Hepatocyte (in vitro differentiated cells): ENCODE results near the gene IL2RA. TPM values are rescaled to one million over a fixed set of nuclear protein-coding genes. Genes with fewer than 3 reads are reported as not detected.
A peak's percentile ranks its signal among the peaks of the same experiment; 100 is the strongest.

Source experiments
- DNase-seq: peaks from one replicate; pipeline ENCODE4 v3.0.0-alpha.2; 2016; ENCODE audit warnings: low spot score
- H2AFZ ChIP-seq: fragments of 200-600 bp; sonication (generic); 2 replicates; pipeline ENCODE4 v1.6.0; 2016; ENCODE audit warnings: antibody characterized with exemption, mild to moderate bottlenecking
- H3K27ac ChIP-seq: fragments of 200-600 bp; sonication (generic); 2 replicates; pipeline ENCODE4 v1.5.1; 2016; ENCODE audit warnings: mild to moderate bottlenecking
- H3K27me3 ChIP-seq: fragments of 200-600 bp; sonication (generic); 2 replicates; pipeline ENCODE4 v1.6.1; 2016
- H3K36me3 ChIP-seq: fragments of 200-600 bp; sonication (generic); replicated peaks from 2 replicates; pipeline ENCODE4 v1.5.1; 2016; ENCODE audit warnings: low read depth; ENCODE audit not compliant: insufficient read depth
- H3K4me1 ChIP-seq: fragments of 200-600 bp; sonication (generic); 2 replicates; pipeline ENCODE4 v1.5.1; 2016; ENCODE audit warnings: mild to moderate bottlenecking, moderate library complexity; ENCODE audit not compliant: insufficient read depth
- H3K4me2 ChIP-seq: fragments of 200-600 bp; sonication (generic); 2 replicates; pipeline ENCODE4 v1.6.0; 2016
- H3K4me3 ChIP-seq: fragments of 200-600 bp; sonication (generic); 2 replicates; pipeline ENCODE4 v1.5.1; 2016; ENCODE audit warnings: mild to moderate bottlenecking
- H3K79me2 ChIP-seq: fragments of 200-600 bp; sonication (generic); 2 replicates; pipeline ENCODE4 v1.6.0; 2017; ENCODE audit warnings: mild to moderate bottlenecking
- H3K9me2 ChIP-seq: fragments of 200-600 bp; sonication (generic); replicated peaks from 2 replicates; pipeline ENCODE4 v1.6.0; 2017; ENCODE audit warnings: mild to moderate bottlenecking; ENCODE audit not compliant: insufficient read depth
- H3K9me3 ChIP-seq: fragments of 200-600 bp; sonication (generic); 2 replicates; pipeline ENCODE4 v1.5.1; 2016; ENCODE audit warnings: low read depth, mild to moderate bottlenecking
- H4K20me1 ChIP-seq: fragments of 200-600 bp; sonication (generic); 2 replicates; pipeline ENCODE4 v1.6.0; 2016; ENCODE audit warnings: mild to moderate bottlenecking; ENCODE audit not compliant: insufficient read depth, poor library complexity, severe bottlenecking
- CTCF ChIP-seq: fragments of 200-600 bp; sonication (generic); IDR thresholded peaks from 2 replicates; pipeline ENCODE4 v1.5.1; 2016; ENCODE audit warnings: antibody characterized with exemption, mild to moderate bottlenecking; ENCODE audit not compliant: poor library complexity
- EZH2 ChIP-seq: fragments of 200-600 bp; sonication (generic); IDR thresholded peaks from 2 replicates; pipeline ENCODE4 v1.6.1; 2016; ENCODE audit warnings: antibody characterized with exemption, mild to moderate bottlenecking, borderline replicate concordance
- EZH2phosphoT487 ChIP-seq: fragments of 200-600 bp; sonication (generic); IDR thresholded peaks from one replicate; pipeline ENCODE4 v1.6.1; 2018; ENCODE audit warnings: antibody characterized with exemption, mild to moderate bottlenecking, low read depth, moderate library complexity; ENCODE audit not compliant: unreplicated experiment, severe bottlenecking
- WGBS: methylation state at CpG from one replicate; pipeline ENCODE4 v1.1.6; 2016; ENCODE audit warnings: low lambda C conversion rate; ENCODE audit errors: missing lambda C conversion rate; 5-methylcytosine and 5-hydroxymethylcytosine counted together
- polyA plus RNA-seq: library from polyadenylated mRNA; unstranded; fragments of >200 nt; fragmentation: Nextera tagmentation; extraction: Ambion mirVana; gene quantifications from 2 replicates; pipeline ENCODE4 v1.2.1, GENCODE V29; 2016
- total RNA-seq: library from RNA; depleted of rRNA; stranded (reverse); fragments of >200 nt; gene quantifications from 2 replicates; pipeline ENCODE4 v1.2.3, GENCODE V29; 2014

Gene IL2RA
- total and polyA plus RNA-seq, 2 experiments from 2014 or later, result not detected

GRCh38 chr10:6052247-6053221, 9.6 kb downstream of the IL2RA start:
- WGBS, result 91% methylated on average over 17 of the region's 17 CpGs
- no peaks in the 10 kb centered on the region for H3K4me1 ChIP-seq
- no peaks in the 10 kb centered on the region for H3K79me2 ChIP-seq
- no peaks in the 10 kb centered on the region for H3K9me3 ChIP-seq
- H3K27me3 ChIP-seq, result peaks cover 5% of the 10 kb centered on the region
- no peaks in the 10 kb centered on the region for H3K9me2 ChIP-seq
- H4K20me1 ChIP-seq, result no peaks in the 10 kb centered on the region
- no peak overlapping the region for H3K4me2 ChIP-seq
- DNase-seq, result no peak
- TF ChIP-seq EZH2phosphoT487 (no peak), CTCF (no peak), EZH2 (no peak)
- no peaks in the 10 kb centered on the region for H3K36me3 ChIP-seq
- H3K27ac ChIP-seq, result no peak overlapping the region
- no peak overlapping the region for H2AFZ ChIP-seq
- no peak overlapping the region for H3K4me3 ChIP-seq

GRCh38 chr10:6050801-6051445, 11.2 kb downstream of the IL2RA start:
- H3K9me3 ChIP-seq, result no peaks in the 10 kb centered on the region
- H3K4me1 ChIP-seq, result no peaks in the 10 kb centered on the region
- no peaks in the 10 kb centered on the region for H3K79me2 ChIP-seq
- no peak overlapping the region for H3K4me3 ChIP-seq
- H3K36me3 ChIP-seq, result no peaks in the 10 kb centered on the region
- peak overlapping the region; percentile 18 for H2AFZ ChIP-seq
- H3K9me2 ChIP-seq, result no peaks in the 10 kb centered on the region
- WGBS, result 72% methylated on average over 18 of the region's 18 CpGs
- peaks cover 5% of the 10 kb centered on the region for H3K27me3 ChIP-seq
- H4K20me1 ChIP-seq, result no peaks in the 10 kb centered on the region
- peak; percentile 27 for DNase-seq
- H3K4me2 ChIP-seq, result peak overlapping the region; percentile 54
- H3K27ac ChIP-seq, result no peak overlapping the region
- TF ChIP-seq CTCF, result no peak

GRCh38 chr10:6049031-6049400, 13.2 kb downstream of the IL2RA start:
- H3K9me2 ChIP-seq, result no peaks in the 10 kb centered on the region
- H3K9me3 ChIP-seq, result no peaks in the 10 kb centered on the region
- H3K27ac ChIP-seq, result no peak overlapping the region
- no peaks in the 10 kb centered on the region for H3K4me1 ChIP-seq
- H3K4me2 ChIP-seq, result no peak overlapping the region
- H3K36me3 ChIP-seq, result no peaks in the 10 kb centered on the region
- H4K20me1 ChIP-seq, result no peaks in the 10 kb centered on the region
- H3K79me2 ChIP-seq, result no peaks in the 10 kb centered on the region
- DNase-seq, result no peak
- peaks cover 5% of the 10 kb centered on the region for H3K27me3 ChIP-seq
- 94% methylated on average over 2 of the region's 2 CpGs for WGBS
- no peak overlapping the region for H2AFZ ChIP-seq
- H3K4me3 ChIP-seq, result no peak overlapping the region
- no peak for TF ChIP-seq EZH2phosphoT487
- no peak for TF ChIP-seq EZH2
